HG02981 (cell line): ENCODE measurements around the gene GPR65.

Experiments used
- ATAC-seq: cut with Tn5 transposase; IDR thresholded peaks from one replicate; pipeline ENCODE4 v1.9.1; 2021; ENCODE audit warnings: mild to moderate bottlenecking, moderate library complexity; ENCODE audit not compliant: unreplicated experiment

GPR65 gene

DNA sequence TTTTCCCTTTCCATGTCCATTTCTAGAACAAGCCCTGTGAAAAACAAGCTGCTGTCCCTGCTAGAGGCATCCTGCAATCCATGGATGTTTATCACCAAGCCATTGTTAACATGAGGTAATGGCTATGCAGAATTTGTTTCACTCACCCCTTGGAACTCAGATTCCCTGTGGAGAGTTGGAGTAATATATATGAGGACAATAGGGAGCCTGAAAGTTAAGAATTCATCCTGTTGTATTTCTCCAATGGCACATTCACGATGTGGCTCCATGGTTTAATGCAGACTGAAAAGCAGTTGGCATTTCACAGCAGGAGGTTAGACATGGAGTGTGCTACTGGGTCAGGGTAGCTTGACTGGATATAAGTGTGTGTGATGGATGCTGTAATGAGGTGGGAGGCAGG is 32.4 kb downstream of the GPR65 start:
- ATAC-seq, result no peak

DNA sequence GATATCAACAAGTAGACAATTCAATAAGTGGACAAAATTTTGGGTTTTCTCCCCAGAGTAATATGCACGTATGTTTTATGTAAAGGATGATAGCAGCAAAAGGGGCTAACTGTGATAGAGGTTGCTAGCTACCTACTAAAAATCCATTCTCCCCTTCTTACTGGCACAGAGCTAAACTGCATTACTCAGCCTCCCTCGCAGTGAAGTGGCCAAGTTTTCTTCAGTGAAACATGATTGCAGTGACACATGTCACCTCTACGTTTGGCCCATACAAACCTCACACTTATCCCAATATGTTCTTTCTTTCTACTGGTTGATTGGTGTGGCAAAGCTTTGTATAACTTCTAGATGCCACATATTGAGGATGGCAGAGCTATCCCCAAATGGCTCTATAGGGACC is 34.3 kb downstream of the GPR65 start:
- no peak for ATAC-seq

DNA sequence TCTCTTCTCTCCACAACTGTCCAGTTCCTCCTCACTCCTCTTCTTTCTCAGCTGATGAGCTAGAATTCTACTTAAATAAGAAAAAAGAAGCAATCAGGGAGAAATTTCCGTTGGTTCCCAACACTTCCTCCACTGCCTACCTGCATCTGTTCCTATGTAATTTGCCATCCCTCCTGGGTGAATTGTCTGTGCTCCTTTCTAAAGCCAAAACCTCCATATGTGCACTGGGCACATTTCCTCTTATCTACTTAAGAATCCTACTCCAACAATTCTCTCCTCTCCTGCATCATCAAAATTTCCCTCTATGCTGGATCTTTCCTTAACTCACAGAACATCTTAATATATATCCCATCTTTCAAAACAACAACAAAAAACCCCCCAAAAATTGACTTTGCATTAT is 35.2 kb downstream of the GPR65 start:
- no peak for ATAC-seq

DNA sequence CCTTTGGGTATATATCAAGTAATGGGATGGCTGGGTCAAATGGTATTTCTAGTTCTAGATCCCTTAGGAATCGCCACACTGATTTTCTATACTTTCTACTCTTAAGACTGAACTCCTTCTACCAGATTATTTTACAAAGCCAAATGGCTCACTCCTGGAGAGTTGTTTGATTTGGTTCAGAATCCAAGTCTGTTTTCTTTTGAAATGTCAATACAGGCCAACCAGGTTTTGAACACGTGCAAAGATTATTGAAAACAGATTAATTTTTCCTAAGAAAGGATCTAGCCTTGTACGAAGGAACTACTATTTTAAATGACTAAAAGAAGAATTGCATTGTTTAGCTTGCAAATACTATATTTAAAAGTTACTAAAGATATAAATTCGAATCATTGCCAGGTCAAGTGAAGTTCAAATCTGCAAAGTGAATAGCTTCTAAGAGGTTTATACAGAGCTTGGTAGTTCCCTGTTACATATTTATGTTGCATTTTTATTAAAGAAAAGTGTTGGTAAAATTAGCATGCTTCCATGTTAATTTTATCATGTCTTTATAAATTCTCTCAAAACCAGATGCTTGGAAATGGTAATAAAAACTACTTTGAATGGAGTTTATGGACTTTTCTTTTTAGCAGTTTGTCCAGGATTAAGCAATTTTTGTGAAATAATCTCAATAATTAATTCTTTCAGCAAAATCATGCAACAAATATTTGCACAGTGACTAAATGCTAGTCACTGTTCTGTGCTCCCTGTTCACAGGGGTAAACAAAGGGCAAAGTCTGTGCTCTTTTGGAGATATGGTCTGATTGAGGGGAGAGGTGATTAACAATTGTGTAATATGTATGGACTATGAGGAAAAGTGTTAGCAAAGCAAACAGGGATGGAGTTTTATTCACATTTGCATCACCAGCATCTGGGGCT is 38.9 kb downstream of the GPR65 start:
- ATAC-seq, result no peak

DNA sequence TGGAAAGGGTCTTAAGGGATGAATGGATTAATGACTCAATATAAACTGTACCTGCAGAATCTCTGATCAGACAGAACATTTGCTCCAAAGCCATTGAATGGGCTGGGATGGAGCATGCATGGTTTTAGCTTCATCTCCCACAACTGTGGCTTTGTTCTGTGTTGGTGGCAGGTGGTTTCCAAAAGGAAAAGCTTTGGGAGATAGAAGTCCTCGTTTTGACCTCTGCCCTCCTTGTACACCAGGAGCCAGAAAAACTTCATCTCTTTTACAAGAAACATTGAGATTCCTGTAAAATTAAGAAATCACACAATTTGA is 39.5 kb downstream of the GPR65 start:
- ATAC-seq, result no peak

DNA sequence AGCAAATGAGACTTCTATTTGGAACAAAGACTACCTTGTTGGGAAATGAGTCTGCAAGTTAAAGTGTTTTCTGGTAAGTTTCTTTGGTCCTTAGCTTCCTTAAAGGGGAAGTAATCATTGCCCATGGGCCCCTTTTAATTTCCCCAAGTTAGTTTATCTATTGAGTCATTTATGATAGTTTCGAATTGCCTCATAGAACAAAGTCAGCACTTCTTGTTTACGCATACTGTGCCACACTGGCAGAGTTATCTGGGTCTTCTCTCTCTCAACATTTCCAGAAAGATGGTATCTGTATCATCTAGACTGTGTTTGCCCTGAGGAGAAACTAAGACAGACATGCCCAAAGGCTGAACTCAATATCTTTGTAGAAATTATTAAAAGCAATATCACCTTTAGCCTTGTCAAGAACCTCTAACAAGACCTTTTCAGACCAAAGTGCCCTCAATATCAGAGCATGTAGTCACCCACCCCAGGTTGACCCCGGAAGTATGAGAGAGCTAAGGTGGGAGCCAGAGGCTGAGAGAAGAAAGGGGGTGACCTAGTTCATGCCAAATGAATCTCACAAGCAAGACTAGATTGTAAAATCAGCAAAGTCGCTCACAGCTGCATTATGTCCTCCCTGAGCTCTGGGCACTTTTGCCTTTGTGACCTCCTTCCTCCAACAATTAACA is 40.0 kb downstream of the GPR65 start:
- peak; percentile 80 for ATAC-seq

DNA sequence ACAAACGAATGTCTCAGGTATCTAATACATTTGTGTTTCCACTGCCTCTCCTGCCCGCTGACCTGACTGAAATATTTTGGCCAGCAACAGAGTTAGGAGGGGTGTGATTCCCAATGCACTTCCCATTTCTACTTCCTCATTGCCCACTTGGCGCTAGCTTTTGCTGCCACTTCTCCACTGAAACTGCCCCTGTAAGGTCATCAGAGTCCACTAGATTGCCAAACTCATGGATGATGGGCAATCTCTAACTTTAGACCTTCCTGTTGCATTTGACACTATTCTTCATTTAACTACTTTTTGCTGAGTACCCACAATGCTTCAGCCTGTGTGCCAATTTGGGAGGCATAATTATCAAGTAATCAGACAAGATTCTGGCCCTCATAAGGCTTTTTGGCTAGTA is 40.8 kb downstream of the GPR65 start:
- ATAC-seq, result no peak

DNA sequence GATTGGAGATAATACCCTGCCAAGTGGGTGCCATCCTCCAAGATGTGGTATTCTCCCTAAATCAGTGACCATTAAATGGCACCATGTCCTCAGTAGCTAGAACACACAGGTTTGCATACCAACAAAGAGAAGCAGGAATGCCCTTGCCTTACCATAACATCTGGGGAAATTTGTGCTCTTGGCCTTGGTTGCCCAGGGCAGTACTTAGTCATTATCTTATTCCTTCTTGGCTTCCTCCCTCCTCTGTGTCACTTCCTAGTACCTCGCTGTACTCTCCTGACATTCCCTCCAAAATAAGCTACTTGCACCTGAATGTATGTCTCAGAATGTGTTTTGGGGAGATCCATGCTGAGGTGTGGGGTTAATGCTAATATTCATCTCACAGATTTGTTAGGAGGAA is 43.4 kb downstream of the GPR65 start:
- no peak for ATAC-seq

DNA sequence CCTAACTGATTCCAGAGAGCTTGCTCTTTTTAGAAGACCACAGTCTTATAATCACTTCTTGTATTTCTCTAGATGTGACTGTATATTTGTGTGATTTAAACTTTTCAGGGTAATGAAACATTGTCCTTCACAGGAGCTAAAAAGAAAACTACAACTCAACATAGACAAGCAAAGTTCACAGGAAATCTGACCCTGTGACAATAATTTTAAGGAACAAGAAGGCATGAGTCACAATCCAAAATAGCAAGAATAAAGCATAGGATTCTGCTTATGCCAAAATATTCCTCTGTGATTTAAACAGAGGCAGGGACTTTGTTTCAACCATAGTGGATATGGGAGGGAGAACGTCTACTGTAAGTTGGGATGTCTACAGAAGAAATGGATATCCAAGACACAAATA is 44.3 kb downstream of the GPR65 start:
- ATAC-seq, result no peak

DNA sequence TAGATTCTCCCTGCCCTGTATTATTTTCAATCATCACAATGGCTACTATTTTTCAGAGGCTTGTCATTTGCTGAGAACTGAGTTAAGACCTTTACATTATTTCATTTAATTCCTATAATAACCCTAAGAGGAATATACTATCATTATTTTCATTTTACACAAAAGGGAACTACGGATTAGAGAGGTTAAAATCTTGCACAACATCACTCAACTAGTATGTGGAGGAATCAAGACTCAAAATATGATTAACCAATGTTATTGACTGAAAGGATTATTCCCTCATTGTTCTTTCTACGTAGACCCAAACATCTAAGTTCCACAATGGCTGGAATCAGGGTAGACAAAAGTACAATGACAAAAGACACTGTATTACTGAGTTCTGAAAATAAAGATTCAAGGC is 45.0 kb downstream of the GPR65 start:
- ATAC-seq, result no peak

DNA sequence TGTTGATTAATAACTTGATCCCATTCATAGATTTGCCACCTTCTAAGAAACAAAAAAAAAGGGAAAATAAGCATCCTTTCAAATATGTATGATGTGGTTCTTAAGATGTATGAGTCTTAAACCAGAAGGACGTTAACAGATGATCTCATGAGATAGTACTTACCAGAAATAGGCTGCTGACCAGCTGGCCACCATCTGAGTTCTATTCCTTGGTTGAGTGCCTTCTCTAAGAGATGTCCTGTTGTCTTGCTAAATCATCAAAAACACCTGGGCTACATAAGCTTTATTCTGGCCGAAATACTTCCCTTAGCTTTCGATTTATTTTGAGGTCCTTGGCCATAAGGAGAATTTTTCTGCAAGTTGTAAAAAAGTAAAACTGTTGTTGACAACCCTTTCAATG is 55.6 kb downstream of the GPR65 start:
- no peak for ATAC-seq

DNA sequence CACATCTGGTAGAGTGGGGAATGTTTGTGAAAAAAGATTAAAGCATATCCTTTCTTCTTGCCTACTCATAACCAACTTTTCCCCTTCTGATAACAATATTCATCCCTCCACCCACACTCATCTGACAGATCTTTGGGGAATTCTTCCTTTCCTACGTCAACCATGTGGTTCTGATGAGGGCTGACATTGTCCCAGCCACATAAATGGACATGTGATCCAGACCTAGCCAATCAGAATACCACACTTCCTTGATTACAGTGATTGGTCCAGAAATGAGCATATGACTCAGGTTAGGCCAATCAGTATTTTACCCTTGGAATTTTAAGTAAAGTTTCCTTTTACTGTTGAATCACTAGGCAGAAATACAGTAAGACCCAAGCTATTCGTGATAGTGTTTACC is 58.9 kb downstream of the GPR65 start:
- ATAC-seq, result no peak
